Mesothelial cell of epicardium (in vitro differentiated cells): ENCODE results near the gene MAD1L1. TPM values are rescaled to one million over a fixed set of nuclear protein-coding genes. Genes with fewer than 3 reads are reported as not detected.

Experiments
- DNase-seq, 2 experiments: peaks; one replicate each; pipeline ENCODE4 v3.0.0; 2021; ENCODE audit warnings: low spot score in 2 of 2; ENCODE audit not compliant: unreplicated experiment in 2 of 2
- H3K27ac Mint-ChIP-seq: 2 replicates; pipeline ENCODE4 v1.8.0; 2021; ENCODE audit warnings: mixed read lengths
- H3K27me3 Mint-ChIP-seq: 2 replicates; pipeline ENCODE4 v1.8.0; 2021; ENCODE audit warnings: low read depth, mixed read lengths
- H3K36me3 Mint-ChIP-seq: 2 replicates; pipeline ENCODE4 v1.8.0; 2021; ENCODE audit warnings: mixed read lengths
- H3K4me1 Mint-ChIP-seq: 2 replicates; pipeline ENCODE4 v1.8.0; 2021; ENCODE audit warnings: mixed read lengths
- H3K4me3 Mint-ChIP-seq: 2 replicates; pipeline ENCODE4 v1.8.0; 2021; ENCODE audit warnings: mild to moderate bottlenecking, moderate library complexity, mixed read lengths
- H3K9me3 Mint-ChIP-seq: 2 replicates; pipeline ENCODE4 v1.8.0; 2021; ENCODE audit warnings: mixed read lengths
- CTCF ChIP-seq: fragments of 200-600 bp; sonication (generic); IDR thresholded peaks from one replicate; pipeline ENCODE4 v1.5.0; 2021; ENCODE audit warnings: antibody characterized with exemption; ENCODE audit not compliant: unreplicated experiment
- total RNA-seq: library from RNA; stranded (reverse); gene quantifications from 3 replicates; pipeline ENCODE4 v1.2.1, GENCODE V29; 2021

Gene MAD1L1
- total RNA-seq, 1 donor from 2014 or later = 45.0 TPM

DNA sequence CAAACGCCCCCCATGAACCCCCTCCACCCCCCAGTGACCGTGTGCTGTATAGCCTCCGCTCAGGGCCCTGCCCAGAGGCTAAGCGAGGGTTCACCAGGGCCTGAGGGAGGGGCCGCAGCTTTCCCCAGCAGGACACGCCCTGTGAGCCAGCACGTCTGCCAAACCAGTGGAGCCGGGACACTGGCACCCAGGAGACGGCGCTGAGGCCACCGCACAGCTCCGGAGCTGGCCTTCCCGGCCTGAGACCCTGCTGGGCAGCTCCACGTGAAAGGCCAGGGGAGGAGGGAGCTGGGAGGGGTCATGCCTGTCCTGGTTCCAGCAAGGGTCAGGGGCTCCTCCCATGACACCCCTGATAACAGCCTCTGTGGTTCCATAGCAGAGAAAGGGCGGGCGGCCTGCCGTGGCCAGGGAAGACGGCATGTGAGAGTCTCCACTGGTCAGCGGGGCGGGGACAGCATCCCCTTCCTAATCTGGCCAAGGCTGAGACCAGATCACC is 284.4 kb downstream of the MAD1L1 start:
- no peak overlapping the region for H3K27ac Mint-ChIP-seq
- H3K4me1 Mint-ChIP-seq = no peaks in the 10 kb centered on the region
- no peaks in the 10 kb centered on the region for H3K9me3 Mint-ChIP-seq
- H3K27me3 Mint-ChIP-seq = no peaks in the 10 kb centered on the region
- DNase-seq = no peak
- no peak for TF ChIP-seq CTCF
- no peak overlapping the region for H3K4me3 Mint-ChIP-seq
- H3K36me3 Mint-ChIP-seq = no peaks in the 10 kb centered on the region

GRCh38 chr7:1947586-1948217 is 285.0 kb downstream of the MAD1L1 start:
- Mint-ChIP-seq H3K27me3 (no peaks in the 10 kb centered on the region), H3K27ac (no peak overlapping the region), H3K4me1 (peaks cover under 1% of the 10 kb centered on the region), H3K4me3 (no peak overlapping the region), H3K36me3 (no peaks in the 10 kb centered on the region), H3K9me3 (no peaks in the 10 kb centered on the region)
- DNase-seq = no peak
- TF ChIP-seq CTCF = no peak

DNA sequence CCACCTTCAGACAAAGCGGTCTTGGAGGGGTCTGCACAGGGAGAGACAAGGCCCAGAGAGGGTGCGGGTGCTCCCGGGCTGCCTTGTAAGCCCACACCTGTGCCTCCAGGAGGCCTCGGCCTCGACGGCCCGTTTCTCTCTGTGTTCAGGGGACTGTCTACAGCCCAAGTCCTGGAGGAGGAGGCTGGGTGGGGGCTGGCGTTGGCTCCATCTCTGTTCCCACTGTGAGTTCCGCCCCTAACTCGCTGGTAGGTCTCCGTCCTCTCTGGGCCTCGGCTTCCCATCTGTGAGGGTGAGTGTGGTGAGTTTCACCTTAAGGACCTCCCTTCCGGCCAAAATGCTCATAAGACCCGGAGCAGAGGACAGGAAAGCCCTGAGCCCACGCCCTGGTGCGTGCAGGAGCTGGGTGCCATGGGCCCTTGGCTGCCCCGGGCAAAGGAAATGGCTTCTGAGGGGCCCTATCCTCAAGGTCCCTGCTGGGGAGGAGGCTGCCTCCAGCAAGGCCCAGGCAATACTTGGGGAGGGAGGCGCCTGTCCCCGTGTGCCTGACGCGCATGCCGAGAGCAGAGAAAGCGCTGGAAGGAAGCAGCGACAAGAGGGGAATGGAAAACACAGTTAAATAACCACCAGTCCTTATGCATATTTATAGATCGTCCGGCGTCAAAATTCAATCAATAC is 285.8 kb downstream of the MAD1L1 start:
- no peak overlapping the region for H3K4me3 Mint-ChIP-seq
- TF ChIP-seq CTCF = no peak
- H3K4me1 Mint-ChIP-seq = peaks cover 2% of the 10 kb centered on the region
- no peaks in the 10 kb centered on the region for H3K27me3 Mint-ChIP-seq
- DNase-seq = no peak
- no peaks in the 10 kb centered on the region for H3K9me3 Mint-ChIP-seq
- H3K27ac Mint-ChIP-seq = no peak overlapping the region
- H3K36me3 Mint-ChIP-seq = no peaks in the 10 kb centered on the region

GRCh38 chr7:1946025-1946772 is 286.5 kb downstream of the MAD1L1 start:
- Mint-ChIP-seq H3K27me3 (no peaks in the 10 kb centered on the region), H3K36me3 (no peaks in the 10 kb centered on the region), H3K27ac (no peak overlapping the region), H3K4me1 (peaks cover 2% of the 10 kb centered on the region), H3K4me3 (no peak overlapping the region), H3K9me3 (no peaks in the 10 kb centered on the region)
- TF ChIP-seq CTCF = no peak
- no peak for DNase-seq

GRCh38 chr7:1945558-1945957 is 287.2 kb downstream of the MAD1L1 start:
- Mint-ChIP-seq H3K27ac (no peak overlapping the region), H3K4me1 (peaks cover 2% of the 10 kb centered on the region), H3K9me3 (no peaks in the 10 kb centered on the region), H3K27me3 (no peaks in the 10 kb centered on the region), H3K4me3 (no peak overlapping the region), H3K36me3 (no peaks in the 10 kb centered on the region)
- TF ChIP-seq CTCF = no peak
- DNase-seq = no peak
